H1 (cell line): ENCODE measurements around the gene SMYD3.

ENCODE experiments used
- KDM1A ChIP-seq: fragments of 200-600, 300-600 bp; sonication (generic); IDR thresholded peaks from 2 replicates; pipeline ENCODE4 v1.7.1; 2016; ENCODE audit warnings: mild to moderate bottlenecking, low read length, borderline replicate concordance
- PHF8 ChIP-seq: fragments of 200-600 bp; sonication (generic); conservative IDR thresholded peaks from 2 replicates; pipeline ENCODE4 v1.7.1; 2012; ENCODE audit warnings: low read depth, mild to moderate bottlenecking, inconsistent platforms, low read length, moderate library complexity
- TF ChIP-seq, protein P1 (sequence below), 3 experiments: IDR thresholded peaks; 1 replicate in 2 of 3; 2 replicates in 1 of 3; pipeline versions ENCODE4 v1.5.1 to v1.6.1; 2011; ENCODE audit warnings: low read length in 3 of 3, mild to moderate bottlenecking in 3 of 3, inconsistent platforms in 2 of 3, low read depth in 1 of 3, moderate library complexity in 1 of 3; ENCODE audit not compliant: insufficient read depth in 1 of 3; ENCODE audit errors: control extremely low read depth in 1 of 3

DNA sequence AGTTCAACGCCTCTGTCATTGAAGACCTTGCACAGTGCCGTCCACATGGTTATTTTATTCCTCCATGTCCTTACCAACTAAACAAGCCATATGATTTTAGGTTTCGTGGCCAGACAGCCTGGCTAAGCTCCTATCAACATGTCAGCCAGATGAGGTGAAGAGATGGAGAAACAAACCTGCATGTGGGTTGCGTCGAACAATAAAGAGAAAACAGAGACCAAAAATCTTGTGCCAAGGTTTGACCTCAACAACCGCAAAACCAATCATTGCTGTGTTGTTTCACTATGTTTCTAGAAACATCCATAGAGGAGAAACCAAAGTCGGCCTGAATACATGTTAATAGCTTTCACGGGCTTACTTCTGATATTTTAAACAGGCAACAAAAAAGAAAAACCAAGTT lies 544.6 kb downstream of the SMYD3 start:
- TF ChIP-seq, protein P1, sequence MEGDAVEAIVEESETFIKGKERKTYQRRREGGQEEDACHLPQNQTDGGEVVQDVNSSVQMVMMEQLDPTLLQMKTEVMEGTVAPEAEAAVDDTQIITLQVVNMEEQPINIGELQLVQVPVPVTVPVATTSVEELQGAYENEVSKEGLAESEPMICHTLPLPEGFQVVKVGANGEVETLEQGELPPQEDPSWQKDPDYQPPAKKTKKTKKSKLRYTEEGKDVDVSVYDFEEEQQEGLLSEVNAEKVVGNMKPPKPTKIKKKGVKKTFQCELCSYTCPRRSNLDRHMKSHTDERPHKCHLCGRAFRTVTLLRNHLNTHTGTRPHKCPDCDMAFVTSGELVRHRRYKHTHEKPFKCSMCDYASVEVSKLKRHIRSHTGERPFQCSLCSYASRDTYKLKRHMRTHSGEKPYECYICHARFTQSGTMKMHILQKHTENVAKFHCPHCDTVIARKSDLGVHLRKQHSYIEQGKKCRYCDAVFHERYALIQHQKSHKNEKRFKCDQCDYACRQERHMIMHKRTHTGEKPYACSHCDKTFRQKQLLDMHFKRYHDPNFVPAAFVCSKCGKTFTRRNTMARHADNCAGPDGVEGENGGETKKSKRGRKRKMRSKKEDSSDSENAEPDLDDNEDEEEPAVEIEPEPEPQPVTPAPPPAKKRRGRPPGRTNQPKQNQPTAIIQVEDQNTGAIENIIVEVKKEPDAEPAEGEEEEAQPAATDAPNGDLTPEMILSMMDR (IDR thresholded peaks at IDR 0.05; ENCODE audit: control extremely low read depth in 1 of 3, insufficient read depth in 1 of 3, low read depth in 1 of 3, low read length in 3 of 3): no peak
- TF ChIP-seq KDM1A (no peak), PHF8 (no peak)
